GM18951 (cell line): Measurements from ENCODE around the gene WNT5B.
"Not testable (repeated sequence)": the region's sequence is repeated elsewhere in the genome, so short reads cannot be mapped to it uniquely, and the experiment has no call there.

Source experiments
- POLR2A ChIP-seq: IDR thresholded peaks from 4 replicates; pipeline ENCODE4 v1.6.1; 2011; ENCODE audit warnings: mild to moderate bottlenecking; ENCODE audit not compliant: insufficient read length, insufficient read depth; ENCODE audit errors: extremely low read depth
- in situ Hi-C: fragments of 300-500 bp; cut with MboI; formaldehyde crosslinking; loops from one replicate; pipeline ENCODE4 v1.12.0; 2022; ENCODE audit warnings: low sequenced_read_pairs, mixed read lengths, inconsistent platforms; ENCODE audit not compliant: unreplicated experiment

Gene WNT5B

DNA sequence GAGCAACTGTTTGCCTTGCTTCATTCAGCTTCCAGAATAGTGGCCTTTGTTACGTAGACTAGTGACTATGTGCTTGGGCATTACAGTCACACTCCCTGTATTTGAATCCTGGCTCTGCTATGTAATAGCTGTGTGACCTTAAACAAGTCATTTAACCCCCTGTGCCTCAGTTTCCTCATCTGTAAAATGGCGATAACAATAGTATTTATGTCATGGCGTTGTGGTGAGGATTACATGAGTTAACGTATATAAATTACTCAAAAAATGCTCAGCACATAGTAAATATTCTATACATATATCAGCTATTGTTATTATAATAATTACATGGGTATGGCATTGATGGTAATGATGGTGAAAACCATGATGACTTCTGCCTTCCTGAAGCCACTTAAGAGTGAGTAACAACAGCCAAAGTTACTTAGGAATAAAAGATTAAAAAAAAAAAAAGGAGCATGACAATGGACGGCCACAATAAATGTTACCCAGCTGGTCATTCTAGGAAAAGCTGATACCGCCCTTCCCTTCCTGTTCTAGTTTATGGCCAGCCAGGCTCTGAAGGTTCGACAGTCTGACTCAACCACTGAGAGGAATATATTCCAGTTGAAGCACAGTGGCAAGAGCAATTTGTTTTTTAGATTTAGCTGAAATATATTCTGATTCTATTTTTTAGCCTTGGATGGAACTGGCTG is 51.9 kb downstream of the WNT5B start:
- in situ Hi-C loops: no loop called here
- TF ChIP-seq POLR2A: no peak

DNA sequence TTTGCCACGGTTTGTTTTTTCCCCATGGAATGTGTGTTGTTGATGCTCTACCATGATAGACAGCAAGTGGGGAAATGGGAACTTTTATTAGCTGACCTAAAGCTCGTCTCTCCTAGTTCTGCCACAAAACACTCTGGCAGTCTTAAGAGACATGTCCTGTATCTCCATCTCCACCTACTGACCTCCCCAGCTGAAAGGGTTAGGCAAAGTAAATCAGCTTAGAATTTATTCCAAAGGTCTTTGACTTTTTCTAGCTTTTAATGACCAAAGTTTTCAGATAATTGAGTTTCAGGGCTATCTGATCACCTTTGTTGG is 52.4 kb downstream of the WNT5B start:
- in situ Hi-C loops: no loop called here
- TF ChIP-seq POLR2A: no peak

DNA sequence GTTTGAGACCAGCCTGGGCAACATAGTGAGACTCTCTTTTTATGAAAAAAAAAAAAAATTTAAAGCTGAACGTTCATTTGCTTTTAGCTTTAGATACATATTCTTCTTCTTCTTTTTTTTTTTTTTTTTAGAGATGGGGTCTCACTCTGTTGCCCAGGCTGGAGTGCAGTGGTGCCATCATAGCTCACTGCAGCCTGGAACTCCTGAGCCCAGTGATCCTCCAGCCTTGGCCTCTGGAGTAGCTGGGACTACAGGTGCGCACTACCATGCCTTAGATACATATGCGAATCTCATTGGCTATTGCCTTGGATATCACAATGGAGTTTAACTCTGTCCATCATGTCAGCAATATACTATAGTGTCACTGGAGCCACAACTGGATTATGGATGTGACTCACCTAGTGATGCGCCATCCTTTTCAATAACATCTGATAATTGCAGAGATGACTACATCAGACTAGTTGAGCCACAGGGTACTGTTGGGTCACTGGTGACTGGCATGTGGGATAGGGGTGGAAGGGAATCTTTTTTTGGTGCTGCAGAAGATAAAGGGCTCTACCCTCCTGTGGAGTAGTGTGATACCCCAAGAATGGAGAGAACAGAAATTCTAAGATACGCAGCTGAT is 59.2 kb downstream of the WNT5B start:
- no peak for TF ChIP-seq POLR2A
- in situ Hi-C loops: no loop called here

GRCh38 chr12:1690578-1691122 is 61.6 kb downstream of the WNT5B start, which contains the start of gene ADIPOR2:
Gene ADIPOR2, plus strand, starts transcription at chr12:1691070. Its CDS starts 63,274 bp downstream, at chr12:1754344.
- in situ Hi-C loops: no loop called here
- TF ChIP-seq POLR2A: peak; percentile 88

DNA sequence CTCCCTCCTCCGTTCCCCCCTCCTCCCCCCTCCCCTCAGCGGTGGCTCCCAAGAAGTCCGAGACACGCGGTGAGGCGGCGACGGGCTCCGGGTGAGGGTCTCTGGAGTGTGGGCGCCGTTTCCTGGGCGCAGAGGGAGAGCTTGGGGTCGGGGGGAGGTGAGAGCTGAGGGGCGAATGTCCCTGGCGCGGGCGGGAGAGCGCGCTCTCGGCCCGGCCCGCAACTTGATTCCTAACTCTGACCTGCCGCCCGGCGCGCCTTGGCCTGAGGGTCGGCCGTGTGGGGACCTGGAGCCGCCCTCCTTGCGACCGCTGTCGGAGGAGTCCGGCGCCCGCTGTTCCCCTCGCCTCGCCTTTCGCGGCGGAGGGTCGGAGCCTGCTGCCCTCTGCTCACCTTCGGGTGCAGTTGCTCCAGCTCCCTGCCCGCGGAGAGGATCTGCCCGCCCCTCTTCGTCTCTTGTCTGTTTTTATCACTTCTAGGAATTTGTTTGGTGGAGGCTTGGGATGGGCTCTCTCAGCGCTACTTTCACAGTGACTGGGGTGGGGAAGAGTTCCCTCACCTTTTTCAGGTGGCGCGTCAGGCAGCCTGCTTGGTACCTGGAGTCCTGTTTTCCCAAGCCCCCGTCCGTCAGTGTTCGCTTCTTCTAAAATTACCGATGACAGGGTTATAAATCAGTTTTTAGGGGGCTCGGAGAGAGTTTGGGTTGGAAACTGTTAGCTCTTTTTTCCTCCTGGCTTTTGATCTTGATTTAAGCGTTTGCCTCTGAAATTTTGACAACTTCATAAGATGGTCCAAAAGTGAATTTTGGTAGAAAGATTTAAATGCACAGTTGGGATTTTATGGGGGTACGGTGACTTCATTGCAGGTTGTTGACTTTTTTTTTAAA is 62.3 kb downstream of the WNT5B start:
- TF ChIP-seq POLR2A: no peak
- in situ Hi-C loops: no loop called here

- in situ Hi-C loops: no loop called here
- TF ChIP-seq POLR2A: no peak
Observed at GRCh38 chr12:1692226-1692625, 63.2 kb downstream of the WNT5B start.

- TF ChIP-seq POLR2A: no peak
- in situ Hi-C loops: no loop called here
Observed at GRCh38 chr12:1692895-1693610, 64.0 kb downstream of the WNT5B start.

DNA sequence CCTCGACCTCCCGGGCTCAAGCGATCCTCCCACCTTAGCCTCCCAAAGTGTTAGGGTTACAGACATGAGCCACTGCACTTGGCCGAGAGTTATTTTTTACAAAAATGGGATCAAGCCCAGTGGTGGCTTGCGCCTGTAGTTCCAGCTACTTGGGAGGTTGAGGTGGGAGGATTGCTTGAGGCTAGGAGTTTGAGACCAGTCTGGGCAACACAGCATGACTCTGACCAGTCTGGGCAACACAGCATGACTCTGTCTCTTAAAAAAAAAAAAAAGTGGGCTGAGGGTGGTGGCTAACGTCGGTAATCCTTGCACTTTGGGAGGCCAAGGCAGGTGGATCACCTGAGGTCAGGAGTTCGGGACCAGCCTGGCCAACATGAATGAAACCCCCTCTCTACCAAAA is 66.1 kb downstream of the WNT5B start:
- in situ Hi-C loops: not testable (repeated sequence)

GRCh38 chr12:1695886-1696670 is 67.0 kb downstream of the WNT5B start:
- no peak for TF ChIP-seq POLR2A
- in situ Hi-C loops: no loop called here

- in situ Hi-C loops: no loop called here
Observed at GRCh38 chr12:1696800-1697199, 67.8 kb downstream of the WNT5B start.

More at GRCh38 chr12:1696800-1697199, 67.8 kb downstream of the WNT5B start:
- no peak for TF ChIP-seq POLR2A
